Endometrial microvascular endothelial cells (primary cell): Measurements from ENCODE around the gene ITGA1. TPM values are rescaled to one million over a fixed set of nuclear protein-coding genes. Genes with fewer than 3 reads are reported as not detected.
"Not testable (repeated sequence)": the region's sequence is repeated elsewhere in the genome, so short reads cannot be mapped to it uniquely, and the experiment has no call there.

Experiments used
- in situ Hi-C: cut with HindIII; loops from 2 replicates; pipeline ENCODE4 v1.10.0; 2017; ENCODE audit warnings: low sequenced_read_pairs, low pct_unique_long_range_greater_than_20kb; ENCODE audit errors: inconsistent ontology term
- total RNA-seq: library from RNA; depleted of rRNA; stranded (reverse); fragments of >200 nt; gene quantifications from one replicate; pipeline ENCODE4 v1.2.3, GENCODE V29; 2015; ENCODE audit errors: inconsistent ontology term

Gene ITGA1
- total RNA-seq, 1 donor from 2014 or later = 3.4 TPM

DNA sequence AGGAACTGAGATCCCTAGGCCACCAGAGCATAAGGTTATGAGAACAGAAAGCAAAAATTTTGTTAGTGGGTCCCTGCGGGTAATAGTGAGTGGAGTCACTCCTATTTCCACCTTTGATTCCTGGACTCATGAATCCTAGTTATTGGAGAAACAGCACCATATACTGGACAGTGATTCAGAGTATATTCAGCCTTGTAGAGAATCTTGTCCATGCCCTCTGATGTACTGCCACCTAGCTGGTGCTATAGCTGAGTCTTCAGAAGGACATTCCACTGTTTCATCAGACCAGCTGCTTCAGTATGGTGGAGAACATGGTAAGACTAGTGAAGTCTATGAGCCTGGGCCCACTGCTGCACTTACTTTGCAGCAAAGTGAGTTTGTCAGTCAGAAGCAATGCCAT is 176.4 kb downstream of the ITGA1 start:
- in situ Hi-C loops = no loop called here

DNA sequence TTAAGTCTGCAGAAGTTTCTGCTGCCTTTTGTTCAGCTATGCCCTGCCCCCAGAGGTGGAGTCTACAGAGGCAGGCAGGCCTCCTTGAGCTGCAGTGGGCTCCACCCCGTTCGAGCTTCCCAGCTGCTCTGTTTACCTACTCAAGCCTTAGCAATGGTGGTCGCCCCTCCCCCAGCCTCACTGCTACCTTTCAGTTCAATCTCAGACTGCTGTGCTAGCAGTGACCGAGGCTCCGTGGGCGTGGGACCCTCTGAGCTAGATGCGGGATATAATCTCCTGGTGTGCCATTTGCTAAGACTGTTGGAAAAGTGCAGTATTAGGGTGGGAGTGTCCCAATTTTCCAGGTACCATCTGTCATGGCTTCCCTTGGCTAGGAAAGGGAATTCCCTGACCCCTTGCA is 188.4 kb downstream of the ITGA1 start:
- in situ Hi-C loops = not testable (repeated sequence)

DNA sequence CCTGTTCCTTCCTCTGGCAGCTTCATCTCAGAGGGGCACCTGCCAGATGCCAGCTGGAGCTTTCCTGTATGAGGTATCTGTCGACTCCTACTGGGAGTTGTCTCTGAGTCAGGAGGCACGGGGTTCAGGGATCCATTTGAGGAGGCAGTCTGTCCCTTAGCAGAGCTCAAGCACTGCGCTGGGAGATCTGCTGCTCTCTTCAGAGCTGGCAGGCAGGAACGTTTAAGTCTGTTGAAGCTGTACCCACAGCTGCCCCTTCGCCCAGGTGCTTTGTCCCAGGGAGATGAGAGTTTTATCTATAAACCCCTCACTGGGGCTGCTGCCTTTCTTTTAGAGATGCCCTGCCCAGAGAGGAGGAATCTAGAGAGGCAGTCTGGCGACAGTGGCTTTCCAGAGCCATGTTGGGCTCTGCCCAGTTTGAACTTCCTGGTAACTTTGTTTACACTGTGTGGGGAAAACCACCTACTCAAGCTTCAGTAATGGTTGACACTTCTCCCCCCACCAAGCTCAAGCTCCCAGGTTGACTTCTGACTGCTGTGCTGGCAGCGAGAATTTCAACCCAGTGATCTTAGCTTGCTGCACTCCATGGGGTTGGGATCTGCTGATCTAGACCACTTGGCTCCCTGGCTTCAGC is 189.7 kb downstream of the ITGA1 start:
- in situ Hi-C loops = no loop called here

DNA sequence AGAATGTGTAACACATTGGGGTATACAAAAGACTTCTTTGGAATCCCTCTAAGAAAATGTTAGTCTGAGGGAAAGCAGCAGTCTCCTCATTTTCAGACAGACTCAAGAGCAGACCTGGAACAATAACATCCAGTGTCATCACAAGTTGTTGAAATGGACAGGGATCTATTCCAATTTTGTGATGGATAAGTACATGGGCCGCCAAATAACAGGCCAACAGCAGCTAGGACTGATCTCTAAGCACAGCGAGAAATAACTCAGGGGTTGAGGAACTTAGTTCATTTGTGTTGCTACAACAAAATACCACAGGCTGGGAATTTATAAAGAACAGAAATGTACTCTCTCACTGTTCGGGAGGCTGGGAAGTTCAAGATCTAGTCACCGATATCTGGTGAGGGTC is 193.8 kb downstream of the ITGA1 start:
- in situ Hi-C loops = no loop called here

DNA sequence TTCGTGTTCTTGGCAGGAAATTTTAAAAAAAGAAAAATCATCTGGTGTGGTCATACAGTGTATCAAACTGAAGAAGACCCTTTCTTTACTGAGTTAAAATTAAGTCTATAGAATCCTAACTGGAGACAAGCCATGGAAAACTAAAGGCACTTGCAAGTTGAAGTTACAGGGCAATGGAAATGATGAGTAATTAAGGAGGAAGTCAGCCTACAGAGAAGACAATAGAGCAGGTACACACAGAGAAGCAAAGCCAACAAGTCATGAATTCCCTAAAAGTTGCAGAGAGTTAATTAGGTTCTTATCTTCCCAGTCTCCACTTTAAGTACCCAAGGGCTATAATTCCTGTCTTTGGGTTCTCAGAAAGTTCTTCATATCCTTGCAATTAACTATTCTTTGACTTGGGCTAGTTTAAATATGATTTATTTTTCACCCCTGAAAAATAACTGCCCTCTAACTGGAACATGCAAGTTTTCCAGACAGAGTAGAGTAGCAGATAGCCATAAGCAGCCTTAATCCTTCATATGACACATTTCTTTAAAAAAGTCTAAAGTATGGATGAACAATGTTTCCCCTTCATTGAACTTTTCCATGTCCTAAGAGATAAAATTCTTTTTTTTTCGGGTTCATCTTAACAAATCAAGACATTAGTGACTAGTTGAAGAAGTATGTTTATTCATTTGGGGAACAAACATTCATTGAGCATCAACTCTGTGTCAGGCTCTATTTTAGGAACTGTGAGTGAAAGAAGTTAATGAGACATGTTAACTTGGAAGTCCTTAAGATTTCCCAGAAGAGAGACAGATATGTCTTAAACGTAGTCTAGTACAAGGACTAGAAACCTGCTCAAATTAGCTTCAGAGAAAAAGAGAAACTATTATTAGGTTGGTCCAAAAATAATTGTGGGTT is 196.3 kb downstream of the ITGA1 start:
- in situ Hi-C loops = no loop called here

DNA sequence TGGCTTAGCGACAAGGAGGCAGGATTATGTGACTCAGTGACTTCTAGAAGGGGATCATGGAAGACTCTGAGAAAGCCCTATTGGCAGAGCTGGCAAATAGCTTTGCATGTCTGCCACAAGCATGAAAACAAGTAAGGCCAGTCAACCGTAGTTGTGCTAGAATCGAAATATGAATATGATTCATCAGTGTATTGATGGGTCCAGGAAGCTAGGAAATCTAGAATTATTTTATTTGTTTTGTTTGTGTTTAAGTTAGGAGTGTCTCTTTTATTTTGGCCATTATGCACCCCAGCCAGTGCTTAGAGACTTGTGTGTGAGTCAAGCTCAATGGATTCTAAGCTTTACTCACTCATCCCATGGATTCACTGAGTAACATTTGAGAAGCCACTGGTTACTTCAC is 197.6 kb downstream of the ITGA1 start:
- in situ Hi-C loops = no loop called here

DNA sequence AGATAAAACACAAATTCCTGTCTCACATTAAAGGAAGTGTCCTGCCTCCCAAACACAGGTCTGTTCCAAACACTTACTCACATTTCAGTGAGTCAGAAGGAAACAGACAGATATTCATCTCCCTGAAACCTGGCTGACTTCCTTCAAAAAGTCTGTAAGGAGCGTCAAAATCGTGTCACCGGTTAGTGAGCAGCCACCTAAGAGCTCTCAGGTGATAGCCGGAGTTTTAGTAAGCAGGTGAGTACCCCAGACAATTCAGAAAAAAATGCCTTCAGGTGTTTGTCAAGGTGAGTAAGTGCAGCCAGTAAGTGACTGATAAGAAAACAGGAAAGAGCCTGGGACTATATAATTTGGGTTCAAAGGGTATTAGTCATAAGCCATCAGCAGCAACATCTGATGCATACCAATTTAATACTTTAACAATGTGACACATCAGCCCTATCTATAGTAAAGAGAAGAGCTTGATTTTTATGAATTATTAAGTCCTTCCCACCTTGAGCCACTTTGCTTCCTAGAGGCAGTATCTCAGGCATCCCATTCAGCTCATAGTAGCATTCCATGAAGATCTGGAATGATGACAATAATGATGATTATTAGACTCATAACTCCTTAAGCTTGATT is 200.1 kb downstream of the ITGA1 start:
- in situ Hi-C loops = no loop called here

DNA sequence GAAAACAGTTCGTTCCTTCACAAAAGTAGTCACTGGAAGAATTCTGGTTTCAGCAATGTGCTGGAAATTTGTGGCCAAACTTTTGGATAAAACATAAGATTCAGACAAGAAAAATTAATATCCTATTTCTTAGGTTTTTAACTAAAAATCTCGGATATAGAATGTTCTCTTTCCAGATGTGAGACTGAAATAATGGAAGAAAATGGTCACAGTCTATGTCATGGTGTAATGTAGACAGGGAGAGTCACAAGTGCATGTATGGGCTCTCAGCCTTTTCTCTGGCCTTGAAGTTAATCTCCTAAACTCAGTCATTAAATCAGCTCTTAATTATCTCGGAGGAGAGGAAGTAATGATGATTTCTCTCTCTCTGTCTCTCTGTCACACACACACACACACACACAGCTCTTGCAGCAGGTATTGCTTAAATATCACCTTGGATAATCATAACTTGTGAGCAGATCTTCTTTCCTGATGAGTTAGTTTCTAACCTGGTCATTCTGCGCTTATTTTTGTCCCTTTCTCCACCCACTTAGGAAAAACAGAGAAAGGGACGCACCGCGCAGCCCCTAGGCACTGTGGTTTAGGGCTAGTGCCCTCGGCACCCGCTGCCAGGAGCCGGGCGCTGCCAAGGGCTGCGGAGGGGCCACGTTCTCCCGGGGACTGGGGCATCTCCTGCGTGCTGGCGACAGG is 200.8 kb downstream of the ITGA1 start:
- in situ Hi-C loops = no loop called here

DNA sequence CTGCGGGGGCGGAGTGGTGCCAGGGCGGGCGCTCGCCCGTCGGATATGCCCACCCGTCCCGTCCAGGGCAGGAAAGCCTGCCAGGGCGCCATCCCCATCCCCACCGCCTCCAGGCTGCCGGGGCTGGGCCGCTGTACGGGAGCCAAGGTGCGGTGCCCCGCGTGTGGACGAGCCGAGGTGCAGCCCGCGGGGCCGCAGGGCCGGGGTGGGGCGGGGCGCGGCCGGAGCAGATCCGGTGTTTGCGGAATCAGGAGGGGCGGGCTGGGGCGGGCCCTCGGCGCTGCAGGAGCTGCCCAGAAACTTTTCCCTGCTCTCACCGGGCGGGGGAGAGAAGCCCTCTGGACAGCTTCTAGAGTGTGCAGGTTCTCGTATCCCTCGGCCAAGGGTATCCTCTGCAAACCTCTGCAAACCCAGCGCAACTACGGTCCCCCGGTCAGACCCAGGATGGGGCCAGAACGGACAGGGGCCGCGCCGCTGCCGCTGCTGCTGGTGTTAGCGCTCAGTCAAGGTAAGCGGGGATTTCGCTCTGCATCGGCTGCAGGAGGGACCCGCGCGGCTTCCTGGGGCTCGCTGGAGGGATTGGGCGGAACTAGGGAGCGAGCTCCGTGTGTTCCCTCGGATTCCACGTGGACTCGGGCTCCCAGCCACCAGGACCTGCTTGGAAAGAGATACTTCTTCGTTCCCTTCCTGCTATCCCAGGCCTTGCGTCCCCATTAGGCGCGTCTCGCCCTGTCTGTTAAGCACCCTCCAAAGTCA is 201.5 kb downstream of the ITGA1 start, which contains the start of gene ITGA2:
Gene ITGA2, plus strand, starts transcription at position 328 of the 756 bp plus-strand sequence. Its CDS starts 117 bp downstream, at position 445.
- in situ Hi-C loops = no loop called here

DNA sequence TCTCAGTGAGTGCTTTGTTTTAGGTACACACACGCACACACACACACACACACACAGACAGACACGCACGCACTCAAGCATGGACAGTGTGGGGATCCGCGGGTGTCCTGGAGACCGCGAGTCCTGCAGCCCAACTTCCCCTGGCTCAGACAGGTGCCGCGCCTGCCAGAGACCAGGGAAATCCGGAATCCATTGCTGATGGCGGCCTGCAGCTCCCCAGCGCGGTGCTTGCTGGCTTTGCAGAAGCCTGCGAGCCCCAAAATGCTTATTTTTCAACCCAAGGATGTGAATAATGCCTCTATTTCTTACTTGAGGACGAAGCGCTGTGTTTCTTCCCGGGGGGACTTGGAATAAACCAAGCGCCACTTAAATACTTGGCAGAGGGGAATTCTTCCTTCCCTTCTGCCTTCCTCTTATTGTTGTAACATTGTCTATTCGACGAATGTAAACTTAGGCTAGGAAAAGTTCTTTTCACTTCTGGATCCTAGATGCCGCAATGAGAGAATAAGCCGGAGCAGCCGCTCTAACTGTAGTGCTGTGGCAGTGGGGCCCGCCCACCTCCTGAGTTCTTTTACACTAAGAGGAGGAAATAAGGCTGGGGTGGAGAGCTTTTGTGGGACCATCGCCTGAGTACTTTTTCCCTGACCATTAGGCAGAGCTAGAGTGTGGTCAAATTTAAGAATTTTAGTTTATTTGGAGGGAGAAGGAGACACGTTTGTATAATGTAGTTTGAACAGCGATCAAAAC is 202.2 kb downstream of the ITGA1 start:
- in situ Hi-C loops = no loop called here

DNA sequence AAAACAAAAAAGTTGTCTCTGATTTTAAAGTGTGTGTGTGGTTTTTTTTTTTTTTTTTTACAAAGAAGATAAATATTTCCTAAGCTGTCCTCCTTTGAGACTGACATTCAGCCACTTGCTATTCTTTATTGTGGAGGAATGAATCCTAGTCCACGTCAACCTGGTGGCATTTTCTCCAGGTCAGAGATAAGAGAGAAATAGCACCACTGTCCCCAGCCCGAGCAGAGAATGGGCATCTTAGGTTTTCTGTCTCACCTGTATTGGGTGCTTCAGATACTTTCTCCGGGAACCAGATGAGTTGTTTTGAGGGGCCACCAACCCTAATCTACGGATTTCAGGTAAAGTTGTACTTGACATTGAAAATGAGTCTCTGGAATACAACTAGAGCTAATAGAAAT is 202.8 kb downstream of the ITGA1 start:
- in situ Hi-C loops = no loop called here

DNA sequence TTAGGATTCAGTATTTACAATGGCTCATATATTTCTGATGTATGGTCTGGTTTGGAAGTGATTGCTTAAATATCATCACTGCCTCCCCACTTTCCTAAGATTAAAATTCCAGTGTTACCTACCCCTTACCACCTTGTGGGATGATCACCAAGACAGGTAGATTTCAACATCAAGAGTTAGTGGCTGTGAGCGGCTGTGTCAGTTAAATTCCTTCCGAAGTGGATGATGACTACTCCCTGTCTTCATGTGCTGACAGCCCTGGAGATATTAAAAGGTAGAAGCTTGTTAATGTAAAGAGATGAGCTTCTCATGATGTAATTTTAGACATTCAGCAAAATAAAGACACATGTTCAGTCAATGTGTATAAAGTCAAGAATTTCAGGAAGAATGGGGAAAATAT is 205.7 kb downstream of the ITGA1 start:
- in situ Hi-C loops = no loop called here

DNA sequence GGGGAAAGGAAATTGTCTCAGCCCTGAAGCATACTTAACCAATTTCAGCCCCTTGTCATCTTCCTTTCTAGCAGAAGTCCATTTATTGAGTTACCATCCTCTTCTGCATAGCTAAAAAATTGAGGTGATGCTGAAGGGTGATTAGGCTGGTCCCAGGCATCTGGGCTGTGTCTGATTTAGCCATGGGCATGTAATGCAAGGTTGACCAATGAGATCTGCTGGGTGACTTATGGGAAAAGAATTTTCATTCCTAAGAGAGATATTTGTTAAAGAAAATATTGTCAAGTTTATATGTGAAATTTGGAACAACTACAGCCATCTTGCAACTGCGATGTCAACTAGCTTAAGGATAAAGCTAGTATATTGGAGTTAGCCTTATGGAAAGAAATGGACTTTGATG is 206.6 kb downstream of the ITGA1 start:
- in situ Hi-C loops = no loop called here

DNA sequence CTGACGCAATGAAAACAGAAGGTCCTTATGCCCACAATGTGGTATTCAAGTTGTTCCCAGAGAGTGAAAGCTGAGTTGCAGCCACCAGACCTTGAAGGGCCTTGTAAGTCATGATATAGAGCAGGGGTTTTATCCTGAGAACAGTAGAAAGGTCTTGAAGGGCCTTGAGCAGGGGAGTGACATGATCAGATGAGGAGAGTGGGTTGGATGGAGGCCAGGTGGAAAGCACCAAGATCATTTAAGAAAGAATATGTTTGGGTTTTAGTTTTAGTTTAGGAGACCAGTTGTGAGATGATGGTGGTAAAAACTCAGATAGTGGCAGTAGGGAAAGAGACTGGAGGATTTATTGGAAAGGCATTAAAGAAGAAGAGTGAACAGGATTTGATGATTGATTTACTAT is 207.4 kb downstream of the ITGA1 start:
- in situ Hi-C loops = no loop called here

DNA sequence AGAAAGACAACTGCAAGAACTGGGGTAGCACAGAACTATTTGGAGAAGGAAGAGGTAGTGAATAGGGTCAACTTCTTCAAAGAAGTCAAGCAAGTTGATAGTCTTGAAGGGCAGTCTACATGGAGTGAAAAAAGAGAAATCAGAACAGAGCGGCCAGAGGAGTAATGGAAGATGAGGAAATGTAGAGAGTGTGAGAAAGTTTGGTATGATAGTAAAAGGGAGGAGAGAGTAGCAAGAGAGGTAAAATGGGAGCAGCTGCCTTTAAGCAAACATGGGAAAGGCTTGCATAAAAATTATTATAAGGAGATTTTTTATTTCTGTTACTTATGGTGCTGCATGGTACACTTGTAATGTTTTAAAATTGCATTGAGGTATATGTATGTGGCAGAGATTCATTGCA is 208.2 kb downstream of the ITGA1 start:
- in situ Hi-C loops = no loop called here

DNA sequence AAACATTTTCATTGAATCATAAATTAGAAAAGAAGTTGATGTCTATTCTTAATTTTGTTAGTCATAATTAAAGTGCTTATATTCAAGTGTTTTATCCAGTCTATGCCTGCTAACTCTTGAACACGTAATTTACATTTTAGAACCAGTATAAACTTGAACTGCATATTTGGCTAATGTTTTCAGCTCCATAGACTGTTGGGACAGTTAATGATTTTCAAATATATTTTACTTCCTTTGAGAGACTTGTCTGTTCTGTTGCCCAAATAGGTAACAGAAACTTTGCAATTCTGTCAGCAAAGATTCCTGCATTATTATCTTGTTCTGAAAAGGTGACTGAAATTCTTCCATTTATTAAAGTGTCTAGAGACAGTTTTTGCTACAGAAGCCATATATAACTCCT is 209.3 kb downstream of the ITGA1 start:
- in situ Hi-C loops = no loop called here

DNA sequence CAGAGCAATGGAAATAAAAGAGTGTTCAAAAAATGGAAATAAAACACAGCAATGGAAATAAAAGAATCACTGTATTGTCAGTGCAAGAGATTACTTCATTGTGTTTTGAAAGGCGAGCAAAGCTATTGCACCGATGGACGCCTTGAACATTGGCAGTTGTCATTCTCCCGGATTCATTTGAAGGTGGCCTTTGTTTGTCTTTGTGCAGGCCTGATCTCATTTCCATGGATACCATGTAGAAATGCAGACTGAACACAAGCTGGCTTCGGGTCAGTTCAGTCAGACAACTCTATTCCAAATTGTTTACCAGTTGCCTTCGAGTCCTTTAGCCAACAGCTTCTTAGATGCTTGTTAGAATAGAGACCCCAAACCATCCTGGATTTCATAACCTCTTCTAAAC is 209.7 kb downstream of the ITGA1 start:
- in situ Hi-C loops = no loop called here
